ENCODE results near the gene CCDC183.
A peak's percentile ranks its signal among the peaks of the same experiment; 100 is the strongest.

The CCDC183 gene

GRCh38 chr9:136776947-136777346 is 19.2 kb upstream of the CCDC183 start:
- TF ChIP-seq CTCF (IDR thresholded peaks at IDR 0.05): no peak

DNA sequence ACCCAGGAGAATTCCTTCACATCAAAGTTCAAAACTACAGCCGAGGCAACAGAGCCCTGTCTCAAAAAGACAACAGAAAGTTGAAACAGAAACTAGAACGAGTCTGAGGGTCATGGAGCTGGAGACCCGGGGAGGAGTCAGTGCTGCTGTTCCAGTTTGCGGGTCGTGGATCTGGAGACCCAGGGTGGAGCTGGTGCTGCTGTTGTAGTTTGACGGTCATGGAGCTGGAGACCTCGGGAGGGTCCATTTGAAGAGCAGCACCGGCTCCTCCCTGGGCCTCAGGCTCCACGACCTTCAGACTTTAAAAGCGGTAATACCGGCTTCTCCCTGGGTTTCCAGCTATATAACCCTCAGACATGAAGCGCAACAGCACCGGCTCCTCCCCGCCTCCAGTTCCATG is 18.8 kb upstream of the CCDC183 start:
- Histone ChIP-seq H3K36me3 (no peaks in the 10 kb centered on the region), H3K9me3 (peaks cover 3% of the 10 kb centered on the region), H3K27ac (no peak overlapping the region), H3K27me3 (peaks cover 17% of the 10 kb centered on the region), H3K4me3 (ENCODE audit: low read depth in 1 of 2, low read length in 1 of 2) (no peak overlapping the region), H3K4me1 (ENCODE audit: control insufficient read depth in 1 of 2, insufficient read depth in 1 of 2, low read depth in 1 of 2, low read length in 1 of 2) (no peaks in the 10 kb centered on the region)
- TF ChIP-seq CTCF (IDR thresholded peaks at IDR 0.05): no peak

More at GRCh38 chr9:136776947-136777346, 19.2 kb upstream of the CCDC183 start:
- Histone ChIP-seq H3K9me3 (peaks cover 3% of the 10 kb centered on the region), H3K27me3 (peaks cover 18% of the 10 kb centered on the region), H3K4me3 (ENCODE audit: low read depth in 1 of 2, low read length in 1 of 2) (no peak overlapping the region), H3K36me3 (no peaks in the 10 kb centered on the region), H3K4me1 (ENCODE audit: control insufficient read depth in 1 of 2, insufficient read depth in 1 of 2, low read depth in 1 of 2, low read length in 1 of 2) (no peaks in the 10 kb centered on the region), H3K27ac (no peak overlapping the region)

DNA sequence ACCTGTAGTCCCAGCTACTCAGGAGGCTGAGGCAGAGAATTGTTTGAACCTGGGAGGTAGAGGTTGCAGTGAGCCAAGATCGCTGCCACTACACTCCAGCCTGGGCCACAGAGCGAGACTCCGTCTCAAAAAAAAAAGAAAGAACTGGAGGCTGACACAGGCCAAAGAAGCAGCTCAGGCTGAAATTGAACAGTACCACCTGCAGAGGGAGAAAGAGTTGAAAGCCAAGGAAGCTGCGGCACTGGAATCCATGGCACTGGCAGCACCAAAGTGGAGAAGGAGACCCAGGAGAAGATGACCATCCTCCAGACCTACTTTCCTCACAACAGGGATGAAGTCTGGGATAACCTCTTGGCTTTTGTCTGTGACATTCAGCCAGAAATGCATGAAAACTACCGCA is 16.3 kb upstream of the CCDC183 start:
- no peak for TF ChIP-seq CTCF (IDR thresholded peaks at IDR 0.05)
- no peak overlapping the region for H3K4me3 ChIP-seq (ENCODE audit: low read depth in 1 of 2, low read length in 1 of 2)

GRCh38 chr9:136782452-136782851 is 13.7 kb upstream of the CCDC183 start:
- no peak for TF ChIP-seq CTCF (IDR thresholded peaks at IDR 0.05)
- Histone ChIP-seq H3K4me1 (ENCODE audit: control insufficient read depth in 1 of 2, insufficient read depth in 1 of 2, low read depth in 1 of 2, low read length in 1 of 2) (peaks cover 0 to 1% of the 10 kb centered on the region in 2 experiments), H3K36me3 (no peaks in the 10 kb centered on the region), H3K9me3 (no peaks in the 10 kb centered on the region), H3K4me3 (ENCODE audit: low read depth in 1 of 2, low read length in 1 of 2) (no peak overlapping the region), H3K27ac (no peak overlapping the region), H3K27me3 (peaks cover 15% of the 10 kb centered on the region)

More for the DNA sequence above, 16.3 kb upstream of the CCDC183 start:
- Histone ChIP-seq H3K36me3 (no peaks in the 10 kb centered on the region), H3K9me3 (no peaks in the 10 kb centered on the region), H3K27ac (no peak overlapping the region), H3K4me1 (ENCODE audit: control insufficient read depth in 1 of 2, insufficient read depth in 1 of 2, low read depth in 1 of 2, low read length in 1 of 2) (no peaks in the 10 kb centered on the region), H3K27me3 (peaks cover 17% of the 10 kb centered on the region)

GRCh38 chr9:136784249-136784996 is 11.7 kb upstream of the CCDC183 start:
- no peaks in the 10 kb centered on the region for H3K9me3 ChIP-seq
- TF ChIP-seq CTCF (IDR thresholded peaks at IDR 0.05): peak; percentile 11
- H3K27me3 ChIP-seq: no peaks in the 10 kb centered on the region
- no peak overlapping the region for H3K27ac ChIP-seq
- H3K4me1 ChIP-seq (ENCODE audit: control insufficient read depth in 1 of 2, insufficient read depth in 1 of 2, low read depth in 1 of 2, low read length in 1 of 2): peaks cover 0 to 6% of the 10 kb centered on the region in 2 experiments
- no peak overlapping the region for H3K4me3 ChIP-seq (ENCODE audit: low read depth in 1 of 2, low read length in 1 of 2)
- no peaks in the 10 kb centered on the region for H3K36me3 ChIP-seq
